Brain microvascular endothelial cell (primary cell): ENCODE results near the gene ALOX15B.
"Not testable (repeated sequence)": the region's sequence is repeated elsewhere in the genome, so short reads cannot be mapped to it uniquely, and the experiment has no call there.

Experiments used
- DNase-seq: peaks from one replicate; pipeline ENCODE4 v3.0.0-alpha.2; 2020
- H3K27ac ChIP-seq: fragments of 250-450 bp; sonication (Bioruptor Pico); 2 replicates; pipeline ENCODE4 v1.5.1; 2020; ENCODE audit warnings: mild to moderate bottlenecking, moderate library complexity
- H3K27me3 ChIP-seq: fragments of 250-450 bp; sonication (Bioruptor Pico); replicated peaks from 2 replicates; pipeline ENCODE4 v1.5.1; 2020; ENCODE audit warnings: mild to moderate bottlenecking
- H3K36me3 ChIP-seq: fragments of 250-450 bp; sonication (Bioruptor Pico); replicated peaks from 2 replicates; pipeline ENCODE4 v1.5.1; 2020; ENCODE audit warnings: mild to moderate bottlenecking
- H3K4me3 ChIP-seq: 2 replicates; pipeline ENCODE4 v1.5.1; 2011; ENCODE audit warnings: low read depth, mild to moderate bottlenecking, control low read depth, low read length, moderate library complexity
- CTCF ChIP-seq: IDR thresholded peaks from 2 replicates; pipeline ENCODE4 v1.5.1; 2011; ENCODE audit warnings: low read depth, mild to moderate bottlenecking, moderate library complexity, low read length, control low read depth, inconsistent platforms; ENCODE audit errors: missing control alignments
- in situ Hi-C: cut with HindIII; loops from 2 replicates; pipeline ENCODE4 v1.10.0; 2017; ENCODE audit warnings: low sequenced_read_pairs, low pct_ligation_motif_present

The ALOX15B gene

GRCh38 chr17:8019665-8020650, 18.9 kb upstream of the ALOX15B start:
- in situ Hi-C loops, result no loop called here
- Histone ChIP-seq H3K4me3 (no peak overlapping the region), H3K27ac (no peak overlapping the region), H3K36me3 (no peaks in the 10 kb centered on the region), H3K27me3 (peaks cover 3% of the 10 kb centered on the region)
- no peak for TF ChIP-seq CTCF
- DNase-seq, result no peak

GRCh38 chr17:8020776-8021564, 17.9 kb upstream of the ALOX15B start:
- Histone ChIP-seq H3K36me3 (no peaks in the 10 kb centered on the region), H3K27ac (no peak overlapping the region), H3K27me3 (peaks cover 2% of the 10 kb centered on the region), H3K4me3 (no peak overlapping the region)
- DNase-seq, result no peak
- TF ChIP-seq CTCF, result no peak
- in situ Hi-C loops, result no loop called here

- in situ Hi-C loops, result no loop called here
- no peak overlapping the region for H3K27ac ChIP-seq
- no peaks in the 10 kb centered on the region for H3K27me3 ChIP-seq
- DNase-seq, result no peak
- no peak for TF ChIP-seq CTCF
- H3K36me3 ChIP-seq, result no peaks in the 10 kb centered on the region
- no peak overlapping the region for H3K4me3 ChIP-seq
Observed at GRCh38 chr17:8021565-8022359, 17.1 kb upstream of the ALOX15B start.

GRCh38 chr17:8022360-8023003, 16.4 kb upstream of the ALOX15B start:
- Histone ChIP-seq H3K27me3 (no peaks in the 10 kb centered on the region), H3K4me3 (no peak overlapping the region), H3K36me3 (no peaks in the 10 kb centered on the region), H3K27ac (no peak overlapping the region)
- in situ Hi-C loops, result no loop called here
- peak; percentile 9 for DNase-seq
- TF ChIP-seq CTCF, result no peak

GRCh38 chr17:8024161-8024560, 14.7 kb upstream of the ALOX15B start:
- H3K4me3 ChIP-seq, in situ Hi-C loops, H3K27me3 ChIP-seq, H3K36me3 ChIP-seq, H3K27ac ChIP-seq: not testable (repeated sequence)
- peak; percentile 11 for DNase-seq
